Astrocyte (in vitro differentiated cells and primary cell): ENCODE measurements around the gene ETNPPL.

Experiments used
- CTCF ChIP-seq: IDR thresholded peaks from 2 replicates; pipeline ENCODE4 v1.5.1; 2011; ENCODE audit warnings: low read depth, mild to moderate bottlenecking, inconsistent platforms, low read length, moderate library complexity; ENCODE audit not compliant: insufficient read depth
- EZH2 ChIP-seq: IDR thresholded peaks from 2 replicates; pipeline ENCODE4 v1.6.1; 2012; ENCODE audit warnings: mild to moderate bottlenecking, low read length, inconsistent platforms; ENCODE audit not compliant: insufficient read depth

- peak; percentile 29 for TF ChIP-seq CTCF
- TF ChIP-seq EZH2: no peak
These were observed 21.0 kb upstream of the ETNPPL start for GRCh38 chr4:108783665-108784463.
